ENCODE data around the gene FPGT. TPM values are rescaled to one million over a fixed set of nuclear protein-coding genes. Genes with fewer than 3 reads are reported as not detected.

Gene FPGT
- total and polyA plus RNA-seq, 2 of the 4 experiments (the other 2 are of a cell fraction) = 9.4 to 13.3 TPM

GRCh38 chr1:74193908-74194307 lies 4.1 kb upstream of the FPGT start:
- Histone ChIP-seq H3K9me1 (ENCODE audit: insufficient read depth, low read length) (no peaks in the 10 kb centered on the region; the same call in 1 of the 2 replicates), H3K14ac (replicated peaks; ENCODE audit: low read depth, low read length) (no peak overlapping the region), H3K27ac (ENCODE audit: insufficient read depth, low read length) (no peak overlapping the region), H2AK9ac (replicated peaks; ENCODE audit: low read depth, low read length, poor library complexity) (no peak overlapping the region), H3K4me1 (ENCODE audit: control insufficient read depth, insufficient read depth, low read length) (no peaks in the 10 kb centered on the region), H2BK120ac (ENCODE audit: low read depth, low read length) (no peak overlapping the region), H3K23ac (ENCODE audit: low read depth, low read length) (no peak overlapping the region), H3K56ac (ENCODE audit: extremely low read depth, insufficient read depth, low read length) (no peak overlapping the region), H2BK15ac (ENCODE audit: low read depth, low read length) (no peak overlapping the region), H3K4me2 (ENCODE audit: low read depth, low read length) (no peak overlapping the region), H2BK20ac (ENCODE audit: low read depth, low read length) (no peak overlapping the region), H3K27me3 (ENCODE audit: control insufficient read depth, insufficient read depth, low read length) (no peaks in the 10 kb centered on the region), H4K91ac (ENCODE audit: insufficient read depth, low read depth, low read length) (no peak overlapping the region), H3K9ac (ENCODE audit: low read depth, low read length) (no peak overlapping the region), H3K4ac (ENCODE audit: low read depth, low read length) (no peak overlapping the region), H2AK5ac (ENCODE audit: low read depth, low read length) (no peak overlapping the region), H4K20me1 (ENCODE audit: insufficient read depth, low read length) (no peaks in the 10 kb centered on the region), H3K4me3 (ENCODE audit: insufficient read depth, low read depth, low read length) (no peak overlapping the region), H3K18ac (ENCODE audit: low read depth, low read length) (no peak overlapping the region), H4K8ac (ENCODE audit: low read depth in 2 of 2, low read length in 2 of 2) (no peak overlapping the region), H3K79me1 (ENCODE audit: low read depth in 1 of 2, low read length in 2 of 2) (peaks cover 0 to 2% of the 10 kb centered on the region in 2 experiments; a peak in 1 of 4 replicates), H2BK5ac (ENCODE audit: low read depth, low read length, poor library complexity, severe bottlenecking) (peak overlapping the region; percentile 31), H3K36me3 (ENCODE audit: control insufficient read depth, insufficient read depth, low read length) (no peaks in the 10 kb centered on the region), H4K5ac (ENCODE audit: low read depth, low read length) (no peak overlapping the region), H3K9me3 (ENCODE audit: control insufficient read depth, insufficient read depth, low read length) (no peaks in the 10 kb centered on the region), H2AFZ (replicated peaks; ENCODE audit: low read length, poor library complexity) (no peak overlapping the region)
- POLR2A ChIA-PET (ENCODE audit: unreplicated experiment) = no interaction called here
- CTCF ChIA-PET = no interaction called here
- WGBS, 2 experiments (ENCODE audit: extremely low coverage in 2 of 2, insufficient read length in 1 of 2) = no CpG with 5 or more reads among the region's 2 CpGs
- TF ChIP-seq RCOR1 (IDR thresholded peaks at IDR 0.05; ENCODE audit: insufficient replicate concordance, low read length) = no peak
- no peak for TF ChIP-seq SMC3 (IDR thresholded peaks at IDR 0.05; ENCODE audit: low read depth, low read length)
- TF ChIP-seq FOS (IDR thresholded peaks at IDR 0.05; ENCODE audit: low read depth, low read length) = peak; percentile 60; the same call in 1 of the 2 replicates
- TF ChIP-seq USF2 (IDR thresholded peaks at IDR 0.05; ENCODE audit: low read depth, low read length) = no peak
- TF ChIP-seq ELK1 (IDR thresholded peaks at IDR 0.05; ENCODE audit: borderline replicate concordance, low read depth, low read length) = no peak
- no TSS peak for BruUV-seq (replicated peaks)
- DNase-seq (peak; percentile 79), ATAC-seq (ENCODE audit: low read depth) (peak; percentile 49)
- intact Hi-C loops (cut with micrococcal nuclease) (no loop called here), dilution Hi-C loops (cut with HindIII; ENCODE audit: low sequenced_read_pairs, unreplicated experiment) (no loop called here), in situ Hi-C loops (cut with MboI; ENCODE audit: low sequenced_read_pairs) (loop anchor here (25.0 kb wide), 1 partner anchor 543 kb away; the partner anchor contains the start of genes CRYZ and TYW3)
